PFSK-1 (cell line): ENCODE results near the gene LRMDA.

Experiments used
- FOXP2 ChIP-seq: optimal IDR thresholded peaks from 2 replicates; pipeline ENCODE3; 2011; ENCODE audit warnings: borderline replicate concordance, control low read depth, inconsistent platforms; ENCODE audit not compliant: insufficient read depth; ENCODE audit errors: extremely low read length, extremely low read depth
- POLR2AphosphoS5 ChIP-seq: IDR thresholded peaks from 2 replicates; pipeline ENCODE4 v1.6.1; 2012; ENCODE audit warnings: low read depth, mild to moderate bottlenecking, control low read depth, low read length, moderate library complexity
- SIN3A ChIP-seq: IDR thresholded peaks from 2 replicates; pipeline ENCODE4 v1.6.1; 2012; ENCODE audit warnings: mild to moderate bottlenecking, low read length, moderate library complexity, borderline replicate concordance; ENCODE audit not compliant: insufficient read depth
- TAF1 ChIP-seq: IDR thresholded peaks from 2 replicates; pipeline ENCODE4 v1.6.1; 2012; ENCODE audit warnings: low read length, control low read depth, borderline replicate concordance; ENCODE audit not compliant: insufficient read depth
- TF ChIP-seq, protein P1 (sequence below), 2 experiments: IDR thresholded peaks; 2 replicates each; pipeline versions ENCODE4 v1.6.1 to v1.8.0; 2011 to 2012; ENCODE audit warnings: low read depth in 2 of 2, low read length in 2 of 2, control low read depth in 1 of 2, inconsistent platforms in 1 of 2, mild to moderate bottlenecking in 1 of 2, moderate library complexity in 1 of 2; ENCODE audit not compliant: insufficient read depth in 1 of 2

Gene LRMDA

DNA sequence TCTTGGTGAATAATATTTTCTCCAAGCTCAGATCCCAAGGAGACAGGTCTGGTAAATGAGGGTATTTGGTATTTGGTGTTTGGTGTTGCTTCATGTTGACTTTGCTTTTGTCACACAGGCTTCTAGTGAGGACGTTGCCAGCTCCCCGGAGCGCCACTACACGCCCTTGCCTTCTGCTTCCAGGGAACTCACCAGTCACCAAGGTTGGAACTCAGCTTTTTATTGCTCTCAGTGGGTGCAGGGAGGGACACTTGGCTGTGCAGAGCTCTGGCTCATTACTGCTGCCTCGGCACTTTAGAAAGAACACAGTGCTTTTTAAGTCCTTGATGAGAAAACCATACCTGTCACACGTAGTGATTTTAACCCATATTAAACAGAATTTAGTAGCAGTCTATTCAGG is 892.9 kb downstream of the LRMDA start:
- no peak for TF ChIP-seq FOXP2
- no peak for TF ChIP-seq SIN3A
- TF ChIP-seq TAF1 = no peak
- no peak for TF ChIP-seq POLR2AphosphoS5
- TF ChIP-seq, protein P1, sequence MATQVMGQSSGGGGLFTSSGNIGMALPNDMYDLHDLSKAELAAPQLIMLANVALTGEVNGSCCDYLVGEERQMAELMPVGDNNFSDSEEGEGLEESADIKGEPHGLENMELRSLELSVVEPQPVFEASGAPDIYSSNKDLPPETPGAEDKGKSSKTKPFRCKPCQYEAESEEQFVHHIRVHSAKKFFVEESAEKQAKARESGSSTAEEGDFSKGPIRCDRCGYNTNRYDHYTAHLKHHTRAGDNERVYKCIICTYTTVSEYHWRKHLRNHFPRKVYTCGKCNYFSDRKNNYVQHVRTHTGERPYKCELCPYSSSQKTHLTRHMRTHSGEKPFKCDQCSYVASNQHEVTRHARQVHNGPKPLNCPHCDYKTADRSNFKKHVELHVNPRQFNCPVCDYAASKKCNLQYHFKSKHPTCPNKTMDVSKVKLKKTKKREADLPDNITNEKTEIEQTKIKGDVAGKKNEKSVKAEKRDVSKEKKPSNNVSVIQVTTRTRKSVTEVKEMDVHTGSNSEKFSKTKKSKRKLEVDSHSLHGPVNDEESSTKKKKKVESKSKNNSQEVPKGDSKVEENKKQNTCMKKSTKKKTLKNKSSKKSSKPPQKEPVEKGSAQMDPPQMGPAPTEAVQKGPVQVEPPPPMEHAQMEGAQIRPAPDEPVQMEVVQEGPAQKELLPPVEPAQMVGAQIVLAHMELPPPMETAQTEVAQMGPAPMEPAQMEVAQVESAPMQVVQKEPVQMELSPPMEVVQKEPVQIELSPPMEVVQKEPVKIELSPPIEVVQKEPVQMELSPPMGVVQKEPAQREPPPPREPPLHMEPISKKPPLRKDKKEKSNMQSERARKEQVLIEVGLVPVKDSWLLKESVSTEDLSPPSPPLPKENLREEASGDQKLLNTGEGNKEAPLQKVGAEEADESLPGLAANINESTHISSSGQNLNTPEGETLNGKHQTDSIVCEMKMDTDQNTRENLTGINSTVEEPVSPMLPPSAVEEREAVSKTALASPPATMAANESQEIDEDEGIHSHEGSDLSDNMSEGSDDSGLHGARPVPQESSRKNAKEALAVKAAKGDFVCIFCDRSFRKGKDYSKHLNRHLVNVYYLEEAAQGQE (IDR thresholded peaks at IDR 0.05; ENCODE audit: insufficient read depth in 1 of 2, low read depth in 2 of 2, low read length in 2 of 2) = no peak

DNA sequence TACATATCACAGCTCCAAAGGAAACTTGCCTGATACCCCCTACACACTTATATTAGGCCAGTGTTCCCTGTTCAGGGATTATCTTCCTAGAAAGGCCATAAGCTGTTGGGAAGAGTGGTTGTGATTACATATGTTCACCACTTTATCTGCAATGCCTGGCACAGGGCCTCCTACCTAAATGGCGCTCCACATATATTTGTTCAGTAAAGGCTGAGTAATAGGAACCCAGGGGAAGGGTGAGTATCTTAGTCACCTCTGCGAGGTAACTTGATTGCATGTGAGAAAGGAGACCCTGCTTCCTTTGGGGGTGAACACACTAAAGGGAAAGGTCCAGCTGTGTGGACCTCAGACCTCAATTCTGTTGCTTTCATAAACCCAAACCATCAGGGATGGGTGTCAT is 896.0 kb downstream of the LRMDA start:
- TF ChIP-seq FOXP2 (no peak), SIN3A (no peak), TAF1 (no peak), POLR2AphosphoS5 (no peak)
- TF ChIP-seq, protein P1 (IDR thresholded peaks at IDR 0.05; ENCODE audit: insufficient read depth in 1 of 2, low read depth in 2 of 2, low read length in 2 of 2) = no peak

DNA sequence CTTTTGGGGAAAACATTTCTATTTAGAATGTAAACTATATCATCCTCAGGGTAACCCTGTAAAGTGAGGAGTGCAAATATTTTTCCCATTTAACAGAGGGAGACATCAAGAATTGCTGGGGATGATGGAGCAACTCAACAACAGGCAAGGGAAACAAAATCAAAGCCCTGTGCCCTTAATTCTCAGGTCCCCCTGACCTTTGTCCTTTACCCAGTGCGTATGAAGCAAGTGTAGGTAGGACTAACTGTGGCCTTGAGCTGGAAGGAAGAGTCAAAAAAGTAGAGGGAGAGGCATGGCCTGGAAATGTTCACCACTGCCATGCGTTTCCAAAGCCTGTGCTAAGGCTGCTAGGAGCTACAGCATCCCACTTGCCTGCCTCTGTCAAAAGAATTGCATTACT is 896.9 kb downstream of the LRMDA start:
- TF ChIP-seq TAF1 (no peak), POLR2AphosphoS5 (no peak), SIN3A (no peak), FOXP2 (no peak)

DNA sequence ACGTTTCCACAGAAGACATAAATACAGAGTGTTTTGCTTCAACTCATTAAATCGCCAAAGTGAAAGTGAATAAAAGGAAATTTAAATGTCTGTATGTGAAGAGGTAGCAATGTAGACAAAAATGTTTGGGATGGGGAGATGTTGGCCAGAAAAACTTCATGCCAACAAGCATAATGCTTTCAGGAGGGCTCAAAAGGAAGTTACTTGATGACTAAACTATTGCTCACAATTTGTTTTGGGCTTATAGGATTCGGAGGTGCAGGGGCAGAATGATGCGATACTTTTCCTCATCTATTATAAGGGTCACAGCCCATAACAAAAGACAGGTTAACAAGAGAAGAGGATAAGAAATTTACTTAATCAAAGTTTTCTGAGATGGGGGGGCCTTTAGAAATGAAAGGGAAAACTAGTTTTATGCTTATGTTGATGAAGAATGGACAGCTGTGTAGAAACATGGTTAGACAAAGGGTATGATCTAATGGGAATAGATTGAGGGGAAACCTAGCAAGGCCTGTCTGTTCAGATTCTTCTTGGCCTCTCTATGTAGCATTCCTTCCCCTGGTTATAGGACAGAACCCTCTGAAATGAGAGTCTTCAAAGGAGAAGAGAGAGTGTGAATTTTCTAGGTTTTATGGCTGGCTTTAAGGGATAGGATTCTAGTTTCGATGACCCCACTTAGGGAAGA is 898.6 kb downstream of the LRMDA start:
- no peak for TF ChIP-seq SIN3A
- TF ChIP-seq, protein P1 (IDR thresholded peaks at IDR 0.05; ENCODE audit: insufficient read depth in 1 of 2, low read depth in 2 of 2, low read length in 2 of 2) = no peak
- TF ChIP-seq POLR2AphosphoS5 = no peak
- TF ChIP-seq FOXP2 = no peak
- no peak for TF ChIP-seq TAF1

DNA sequence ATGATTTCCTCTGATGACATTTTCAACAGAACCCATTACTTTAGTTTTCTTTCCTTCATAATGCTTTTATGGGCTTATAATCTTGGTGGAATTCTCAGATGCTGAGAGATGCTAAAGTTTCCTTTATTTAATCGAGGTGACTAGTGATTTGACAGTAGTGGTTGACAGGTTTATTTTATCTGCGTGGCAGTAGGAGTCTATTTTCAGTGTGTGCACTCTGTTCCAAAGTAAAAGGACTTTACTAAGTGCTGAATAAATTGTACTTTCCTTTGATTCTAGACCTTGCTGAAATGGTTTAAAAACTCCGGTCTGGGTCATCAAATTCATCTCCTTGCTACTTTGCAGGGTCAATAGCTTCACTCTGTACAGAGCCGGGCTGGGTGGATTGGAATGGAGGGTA is 900.3 kb downstream of the LRMDA start:
- TF ChIP-seq TAF1 (no peak), FOXP2 (no peak), POLR2AphosphoS5 (no peak), SIN3A (no peak)
- TF ChIP-seq, protein P1 (IDR thresholded peaks at IDR 0.05; ENCODE audit: insufficient read depth in 1 of 2, low read depth in 2 of 2, low read length in 2 of 2) = no peak
